ENCODE results near the gene JAKMIP1.

DNA sequence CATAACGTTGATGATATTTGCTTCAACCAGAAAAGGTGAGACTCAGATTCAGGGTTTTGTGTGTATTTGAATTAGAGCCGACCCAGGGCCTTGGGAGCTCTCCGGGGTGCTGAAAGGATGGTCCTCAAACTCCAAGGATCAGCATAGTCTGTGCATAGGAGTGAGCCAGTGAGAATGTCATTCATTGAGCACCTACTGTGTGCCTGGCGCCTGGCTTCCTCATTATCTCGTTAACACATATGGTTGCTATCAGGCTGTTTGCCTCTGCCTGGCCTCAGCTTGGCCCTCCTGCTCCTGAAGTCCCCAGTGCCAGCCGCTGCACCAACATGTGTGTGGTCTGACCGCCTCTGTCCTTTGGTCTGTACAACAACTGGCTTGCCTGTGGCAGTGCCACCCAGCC, 25.1 kb upstream of the JAKMIP1 start:
- TF ChIP-seq CTCF (IDR thresholded peaks at IDR 0.05) = no peak
- no peak for TF ChIP-seq POLR2A (IDR thresholded peaks at IDR 0.05)

Data from body of pancreas (tissue), 4 donors.